Omental fat pad (tissue), 4 donors: ENCODE results near the gene EDAR. TPM values are rescaled to one million over a fixed set of nuclear protein-coding genes. Genes with fewer than 3 reads are reported as not detected.

Experiments
- ATAC-seq: fragments of 150-250 bp; one replicate; pipeline ENCODE4 v1.9.1; 2016; ENCODE audit warnings: mild to moderate bottlenecking, moderate library complexity; ENCODE audit not compliant: low FRiP score
- DNase-seq: peaks from one replicate; pipeline ENCODE4 v3.0.0-alpha.2; 2019; ENCODE audit warnings: low spot score
- total RNA-seq, 4 donors: library from RNA; depleted of rRNA; stranded (reverse); fragments of >200 nt; gene quantifications; one replicate each; pipeline ENCODE4 v1.1.0, GENCODE V29; 2016
- TF ChIP-seq, protein P1 (sequence below), 3 donors: fragments of 450-650 bp; IDR thresholded peaks; one replicate each; pipeline ENCODE4 v1.5.1; 2016 to 2017; ENCODE audit warnings: antibody characterized with exemption in 3 of 3, mild to moderate bottlenecking in 3 of 3, moderate library complexity in 2 of 3

Gene EDAR
- total RNA-seq, 4 donors from 2014 or later, result not detected

DNA sequence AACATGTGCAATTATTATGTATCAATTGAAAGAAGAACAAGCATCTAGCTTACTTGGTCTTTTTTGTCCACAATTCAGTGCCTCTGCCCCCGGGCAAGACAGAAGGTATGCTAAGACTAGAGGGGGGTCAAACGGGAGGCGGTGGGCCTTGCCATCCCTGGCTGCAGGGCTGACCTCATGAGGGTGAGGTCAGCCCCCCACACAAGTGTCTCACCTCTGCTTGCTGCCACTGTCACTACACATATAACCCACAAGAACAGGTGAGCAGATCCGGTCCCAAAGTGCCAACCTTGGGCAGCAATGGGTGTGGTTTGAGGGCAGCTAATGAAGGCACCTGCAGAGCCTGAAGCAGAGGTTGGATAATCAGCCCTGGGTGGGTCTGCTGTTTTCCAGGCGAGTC lies 71.5 kb downstream of the EDAR start:
- TF ChIP-seq, protein P1, sequence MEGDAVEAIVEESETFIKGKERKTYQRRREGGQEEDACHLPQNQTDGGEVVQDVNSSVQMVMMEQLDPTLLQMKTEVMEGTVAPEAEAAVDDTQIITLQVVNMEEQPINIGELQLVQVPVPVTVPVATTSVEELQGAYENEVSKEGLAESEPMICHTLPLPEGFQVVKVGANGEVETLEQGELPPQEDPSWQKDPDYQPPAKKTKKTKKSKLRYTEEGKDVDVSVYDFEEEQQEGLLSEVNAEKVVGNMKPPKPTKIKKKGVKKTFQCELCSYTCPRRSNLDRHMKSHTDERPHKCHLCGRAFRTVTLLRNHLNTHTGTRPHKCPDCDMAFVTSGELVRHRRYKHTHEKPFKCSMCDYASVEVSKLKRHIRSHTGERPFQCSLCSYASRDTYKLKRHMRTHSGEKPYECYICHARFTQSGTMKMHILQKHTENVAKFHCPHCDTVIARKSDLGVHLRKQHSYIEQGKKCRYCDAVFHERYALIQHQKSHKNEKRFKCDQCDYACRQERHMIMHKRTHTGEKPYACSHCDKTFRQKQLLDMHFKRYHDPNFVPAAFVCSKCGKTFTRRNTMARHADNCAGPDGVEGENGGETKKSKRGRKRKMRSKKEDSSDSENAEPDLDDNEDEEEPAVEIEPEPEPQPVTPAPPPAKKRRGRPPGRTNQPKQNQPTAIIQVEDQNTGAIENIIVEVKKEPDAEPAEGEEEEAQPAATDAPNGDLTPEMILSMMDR (IDR thresholded peaks at IDR 0.05), result no peak
- DNase-seq (no peak), ATAC-seq (no peak)

DNA sequence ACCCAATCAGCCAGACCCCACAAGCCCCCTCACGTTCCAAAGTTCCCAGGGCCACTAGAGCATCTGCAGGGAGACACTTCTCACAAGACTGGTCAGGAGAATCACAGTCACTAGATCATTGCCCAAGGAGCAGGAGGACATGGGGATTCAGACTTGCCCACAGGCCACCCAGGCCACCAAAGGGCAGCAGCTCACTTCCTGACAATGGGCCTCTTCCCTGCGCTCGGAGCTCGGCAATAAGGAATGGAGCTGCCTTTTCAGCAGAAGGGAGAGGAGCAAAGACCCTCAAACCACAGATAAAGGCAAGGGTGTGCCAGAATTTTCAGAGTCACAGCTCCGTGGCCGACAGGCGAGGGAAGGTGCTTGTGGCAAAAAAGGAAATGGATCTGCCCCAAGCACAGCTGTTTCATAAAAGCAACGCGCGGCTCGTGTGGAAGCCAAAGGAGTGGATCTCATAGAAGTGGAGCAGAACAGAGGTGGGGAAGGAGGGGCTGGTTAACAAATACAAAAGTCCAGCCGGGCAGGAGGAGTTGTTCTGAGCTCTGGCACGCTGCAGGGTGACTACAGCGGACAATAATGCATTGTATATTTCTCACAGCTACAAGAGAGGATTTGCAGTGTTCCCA lies 72.1 kb downstream of the EDAR start:
- TF ChIP-seq, protein P1 (IDR thresholded peaks at IDR 0.05), result no peak
- no peak for ATAC-seq
- no peak for DNase-seq

DNA sequence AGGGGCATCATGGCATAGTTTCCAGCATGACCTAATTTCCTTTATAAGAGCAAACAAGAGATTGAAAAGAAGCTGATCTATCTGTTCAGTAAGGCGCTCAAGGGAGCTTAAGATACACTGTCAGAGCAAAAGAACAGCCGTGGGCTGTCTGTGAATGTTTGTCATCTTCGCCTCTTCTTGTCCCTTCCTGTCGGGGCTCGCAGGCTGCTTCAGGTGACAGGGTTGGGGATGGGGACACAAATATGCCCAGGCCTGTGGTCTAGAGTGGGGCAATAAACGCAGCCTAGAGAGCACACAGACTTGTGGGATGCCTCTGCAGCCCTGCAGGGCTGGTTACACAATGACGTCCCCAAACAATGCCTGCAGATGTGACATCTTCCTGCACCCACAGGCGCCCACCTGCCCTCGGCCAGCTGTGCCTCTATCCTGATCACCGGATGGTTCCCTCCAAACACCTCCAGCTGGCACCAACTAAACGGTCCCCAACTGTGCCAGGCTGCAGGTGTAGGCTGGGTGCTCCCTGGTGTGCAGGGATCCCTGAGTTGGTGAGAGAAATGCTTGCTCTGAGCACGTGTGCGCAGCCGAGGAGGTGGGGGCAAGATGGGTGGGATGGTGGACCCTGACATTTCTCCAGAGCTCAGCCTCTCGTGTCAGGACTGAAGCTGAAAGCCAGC lies 72.8 kb downstream of the EDAR start:
- ATAC-seq (no peak), DNase-seq (no peak)
- TF ChIP-seq, protein P1 (IDR thresholded peaks at IDR 0.05), result no peak

DNA sequence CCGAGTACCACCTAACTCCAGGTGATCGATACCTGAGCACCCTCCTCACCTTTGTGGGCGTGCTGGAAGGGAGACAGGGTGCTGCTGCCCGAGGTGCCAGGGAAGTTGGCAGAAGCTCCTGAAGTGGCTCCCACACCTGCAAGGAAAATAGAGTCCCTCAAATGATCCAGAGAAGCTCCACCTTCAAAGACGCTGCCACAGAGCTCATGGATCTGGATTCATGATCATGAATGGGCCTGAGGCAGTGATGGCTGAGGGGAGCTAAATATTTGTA lies 76.5 kb downstream of the EDAR start:
- TF ChIP-seq, protein P1 (IDR thresholded peaks at IDR 0.05), result no peak
- DNase-seq (no peak), ATAC-seq (no peak)

DNA sequence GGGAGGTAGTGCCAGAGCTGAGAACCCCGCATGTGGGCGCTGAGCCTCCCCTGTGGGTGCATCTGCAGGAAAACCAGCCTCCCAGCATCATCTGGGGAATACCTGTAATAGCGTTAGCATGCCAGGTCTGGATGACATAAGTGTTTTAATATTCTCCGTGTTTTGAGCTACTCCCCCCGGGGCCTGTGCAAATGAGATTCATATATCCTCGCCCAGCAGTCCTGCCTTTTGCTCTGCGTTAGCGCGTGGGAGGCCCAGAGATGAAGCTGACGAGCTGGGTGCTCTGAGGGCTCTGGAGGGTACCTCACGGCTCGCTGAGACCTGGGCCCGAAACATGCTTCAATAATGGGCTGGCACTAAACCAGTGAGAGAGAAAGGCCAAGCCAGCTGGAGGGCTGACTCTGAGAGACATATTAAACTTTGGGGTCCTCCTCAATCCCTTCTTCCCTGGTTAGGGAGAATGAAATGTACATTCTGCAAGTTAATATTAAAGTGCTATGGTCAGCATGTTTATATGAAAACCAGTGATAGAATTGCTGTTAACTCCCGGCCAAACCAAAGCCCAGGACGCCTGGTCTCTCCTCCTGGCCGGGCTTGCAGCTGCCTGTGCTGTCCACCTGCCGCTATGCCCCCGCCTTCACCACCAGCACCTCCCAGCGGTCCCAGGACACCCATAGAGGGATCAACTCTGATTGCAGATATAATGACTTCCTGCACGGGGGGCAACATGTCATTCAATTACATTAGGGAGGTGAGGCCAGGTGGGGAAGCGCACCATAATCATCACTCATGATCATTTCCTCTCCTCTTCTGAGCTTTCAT lies 77.0 kb downstream of the EDAR start:
- TF ChIP-seq, protein P1 (IDR thresholded peaks at IDR 0.05), result no peak
- ATAC-seq (no peak), DNase-seq (no peak)

DNA sequence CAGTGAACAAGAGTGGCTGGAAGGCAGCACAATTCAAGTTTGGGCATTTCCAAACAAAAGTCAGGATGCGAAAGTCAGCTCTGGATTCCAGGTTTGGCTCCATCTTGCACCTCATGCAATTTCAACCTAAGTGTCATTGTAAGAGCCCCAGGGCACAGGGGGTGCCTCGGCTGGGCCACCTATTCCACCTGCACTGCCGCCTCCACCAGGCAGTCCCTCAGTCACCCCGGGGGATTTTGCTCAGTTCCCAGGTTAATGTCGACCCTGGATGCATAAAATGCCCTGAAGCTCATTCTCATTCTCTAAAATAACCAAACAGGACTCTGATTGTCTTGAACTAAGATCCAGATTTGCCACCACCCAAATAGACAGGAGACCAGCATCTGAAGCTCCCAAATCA lies 77.6 kb downstream of the EDAR start:
- DNase-seq (no peak), ATAC-seq (no peak)
- TF ChIP-seq, protein P1 (IDR thresholded peaks at IDR 0.05), result no peak
